GM19463 (cell line): ENCODE measurements around the gene SAMD14.
"Not testable (repeated sequence)": the region's sequence is repeated elsewhere in the genome, so short reads cannot be mapped to it uniquely, and the experiment has no call there.

Source experiments
- ATAC-seq: cut with Tn5 transposase; IDR thresholded peaks from one replicate; pipeline ENCODE4 v1.9.1; 2021; ENCODE audit warnings: mild to moderate bottlenecking, moderate library complexity; ENCODE audit not compliant: unreplicated experiment

SAMD14 gene

GRCh38 chr17:50079334-50080095, 50.4 kb downstream of the SAMD14 start:
- ATAC-seq, result no peak

DNA sequence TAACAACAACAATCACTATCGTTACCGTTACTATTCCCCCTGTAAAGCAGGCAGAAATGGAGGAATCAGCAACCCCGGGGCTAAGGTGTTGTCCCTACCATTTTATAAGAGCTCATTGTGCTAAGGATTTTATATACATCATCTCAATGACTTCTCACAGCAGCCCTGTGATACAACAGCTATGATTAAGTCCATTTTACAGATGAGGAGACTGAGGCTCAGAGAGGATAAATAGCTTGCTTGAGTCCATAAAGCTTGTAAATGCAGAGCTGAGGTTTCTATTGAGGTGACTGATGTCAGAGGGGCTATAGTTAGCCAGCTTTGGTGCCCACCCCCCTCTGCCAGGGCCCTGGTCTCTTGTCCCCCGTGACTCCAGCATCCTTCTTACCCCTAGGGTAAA, 51.5 kb downstream of the SAMD14 start:
- ATAC-seq, result no peak

DNA sequence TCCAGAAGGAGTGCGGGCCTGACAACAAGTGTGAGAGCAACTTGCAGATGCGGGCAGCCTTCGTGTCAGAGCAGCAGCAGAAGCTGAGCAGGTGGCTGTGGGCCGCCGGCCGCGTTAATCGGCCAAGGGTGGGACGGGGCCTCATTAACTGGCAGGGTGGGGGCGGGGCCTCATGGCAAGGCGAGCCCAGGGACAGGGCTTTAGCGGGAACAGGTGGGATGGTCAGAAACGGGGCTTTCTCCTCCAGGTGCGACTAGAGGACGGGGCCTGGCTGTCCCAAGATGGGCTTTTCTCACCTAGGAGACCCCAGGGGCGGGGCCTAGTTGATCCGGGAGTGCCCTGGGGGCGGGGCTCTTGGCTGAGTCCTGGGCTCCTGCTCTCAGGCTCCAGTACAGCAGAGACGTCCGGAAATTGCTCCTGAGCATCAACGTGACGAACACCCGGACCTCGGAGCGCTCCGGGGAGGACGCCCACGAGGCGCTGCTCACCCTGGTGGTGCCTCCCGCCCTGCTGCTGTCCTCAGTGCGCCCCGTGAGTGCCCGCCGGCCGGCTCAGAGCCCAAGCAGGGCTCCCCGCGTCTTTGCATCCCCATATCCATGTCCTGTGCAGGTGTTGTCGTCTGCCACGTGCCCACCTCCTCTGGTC, 53.2 kb downstream of the SAMD14 start:
- ATAC-seq, result no peak

DNA sequence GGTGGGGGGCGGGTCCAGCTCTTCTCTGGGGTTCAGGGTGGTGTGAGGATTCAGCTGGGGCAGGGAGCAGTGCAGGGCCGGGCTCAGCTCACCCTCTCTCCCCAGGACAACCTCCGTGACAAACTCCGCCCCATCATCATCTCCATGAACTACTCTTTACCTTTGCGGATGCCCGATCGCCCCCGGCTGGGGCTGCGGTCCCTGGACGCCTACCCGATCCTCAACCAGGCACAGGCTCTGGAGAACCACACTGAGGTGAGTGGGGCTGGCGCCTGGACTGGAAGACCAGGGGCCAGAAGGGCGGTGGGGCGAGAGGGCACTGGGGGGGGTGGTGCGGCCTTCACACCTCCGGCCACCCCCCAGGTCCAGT, 53.8 kb downstream of the SAMD14 start:
- no peak for ATAC-seq

DNA sequence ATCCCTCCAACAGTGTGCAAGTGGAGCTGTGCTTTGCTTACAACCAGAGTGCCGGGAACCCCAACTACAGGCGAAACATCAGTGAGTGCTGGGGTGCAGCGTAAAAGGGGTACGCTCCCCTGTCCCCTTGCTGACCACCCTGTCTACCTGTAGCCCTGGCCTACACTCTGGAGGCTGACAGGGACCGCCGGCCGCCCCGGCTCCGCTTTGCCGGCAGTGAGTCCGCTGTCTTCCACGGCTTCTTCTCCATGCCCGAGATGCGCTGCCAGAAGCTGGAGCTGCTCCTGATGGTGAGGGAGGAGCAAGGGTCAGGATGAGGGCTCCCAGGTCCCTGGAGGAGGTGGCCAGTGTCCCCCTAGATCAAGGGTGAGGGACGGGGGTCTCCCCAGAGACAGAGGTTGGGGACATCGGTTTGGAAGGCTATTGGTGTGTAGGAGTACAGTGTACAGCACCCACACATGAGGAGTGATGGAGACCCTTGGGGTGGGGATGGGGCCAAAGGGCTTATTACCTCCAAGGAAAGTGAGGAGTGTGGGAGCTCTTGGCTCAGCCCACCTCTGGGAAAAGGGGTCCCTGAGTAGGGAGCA, 54.4 kb downstream of the SAMD14 start:
- ATAC-seq, result no peak

DNA sequence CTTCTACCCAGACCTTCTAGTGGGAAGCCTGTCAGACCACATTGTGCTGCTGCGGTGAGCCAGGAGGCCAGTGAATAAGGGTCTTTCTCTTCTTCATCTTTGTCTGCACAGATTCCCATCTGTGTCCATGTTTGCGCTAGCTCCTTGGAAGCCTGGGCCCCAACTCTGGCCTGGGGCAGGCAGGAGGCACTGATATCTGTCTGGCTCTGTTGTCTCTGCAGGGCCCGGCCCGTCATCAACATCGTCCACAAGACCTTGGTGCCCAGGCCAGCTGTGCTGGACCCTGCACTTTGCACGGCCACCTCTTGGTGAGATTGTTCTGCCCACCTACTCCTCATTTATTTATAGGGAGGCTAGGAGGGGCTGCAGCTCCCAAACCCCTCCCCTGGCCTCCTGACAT, 55.7 kb downstream of the SAMD14 start:
- no peak for ATAC-seq

GRCh38 chr17:50072925-50073324, 57.0 kb downstream of the SAMD14 start:
- no peak for ATAC-seq

GRCh38 chr17:50072130-50072529, 57.8 kb downstream of the SAMD14 start:
- ATAC-seq, result no peak

DNA sequence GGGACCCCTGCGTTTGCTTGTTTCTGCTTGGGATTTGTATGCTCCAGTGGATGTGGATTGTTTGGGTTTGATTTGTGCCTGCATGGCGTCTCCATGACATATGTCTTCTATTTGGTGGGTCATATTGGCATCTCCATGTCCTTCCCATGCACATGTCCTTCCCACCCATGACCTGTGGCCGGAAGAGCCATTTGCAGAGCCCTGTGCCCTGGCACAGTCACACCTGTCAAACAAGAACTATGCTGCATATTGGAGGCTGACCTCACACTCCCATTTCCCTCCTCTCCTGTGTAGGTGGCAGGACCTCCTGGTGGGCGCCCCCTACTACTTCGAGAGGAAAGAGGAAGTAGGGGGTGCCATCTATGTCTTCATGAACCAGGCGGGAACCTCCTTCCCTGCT, 58.3 kb downstream of the SAMD14 start:
- ATAC-seq, result no peak

DNA sequence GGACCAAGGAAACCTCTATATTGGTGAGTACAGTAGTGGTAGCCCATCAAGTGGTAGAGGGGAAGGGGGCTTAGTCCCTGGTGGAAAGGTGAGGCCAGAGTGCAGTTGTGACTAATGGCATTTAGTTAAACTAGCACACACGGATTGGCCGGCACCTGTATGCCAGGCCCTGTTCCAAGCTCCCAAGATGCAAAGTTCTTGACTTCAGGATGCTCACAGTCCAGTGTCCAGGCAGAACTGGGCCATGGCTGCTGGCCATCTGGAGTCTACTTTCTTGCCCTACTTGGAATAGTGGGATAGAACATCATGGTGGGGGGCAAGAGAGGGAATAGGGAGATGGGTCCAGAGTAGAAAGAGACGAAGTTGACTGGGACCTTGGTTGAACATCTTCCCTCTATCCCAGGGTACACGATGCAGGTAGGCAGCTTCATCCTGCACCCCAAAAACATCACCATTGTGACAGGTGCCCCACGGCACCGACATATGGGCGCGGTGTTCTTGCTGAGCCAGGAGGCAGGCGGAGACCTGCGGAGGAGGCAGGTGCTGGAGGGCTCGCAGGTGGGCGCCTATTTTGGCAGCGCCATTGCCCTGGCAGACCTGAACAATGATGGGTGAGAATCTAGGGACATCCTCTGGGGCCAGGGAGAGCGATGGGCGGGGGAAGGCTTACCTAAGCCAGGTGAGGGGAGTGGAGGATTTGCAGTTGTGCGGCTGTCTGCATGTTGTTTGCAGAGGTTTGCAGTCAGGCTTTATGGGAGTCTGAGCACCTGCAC, 58.9 kb downstream of the SAMD14 start:
- ATAC-seq, result no peak

GRCh38 chr17:50067996-50068395, 62.0 kb downstream of the SAMD14 start:
- no peak for ATAC-seq

DNA sequence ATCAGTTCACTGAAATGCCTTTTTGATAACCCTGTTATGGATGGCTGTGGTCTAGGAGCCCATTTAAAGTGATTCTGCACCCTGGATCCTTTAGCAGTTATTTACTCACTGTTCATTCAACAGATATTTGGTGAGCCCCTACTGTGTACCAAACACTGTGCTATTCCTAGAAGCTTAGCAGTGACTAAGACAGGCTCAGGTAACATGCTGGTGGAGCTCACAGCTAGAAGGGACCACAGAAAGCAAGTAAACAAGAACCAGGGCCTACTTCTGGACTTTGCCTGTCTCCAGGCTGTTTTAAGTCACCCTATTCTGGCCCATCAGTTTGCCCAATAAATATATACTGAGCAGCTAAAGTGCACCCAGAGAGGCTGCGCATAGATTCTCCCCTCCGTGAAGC, 63.0 kb downstream of the SAMD14 start:
- no peak for ATAC-seq

DNA sequence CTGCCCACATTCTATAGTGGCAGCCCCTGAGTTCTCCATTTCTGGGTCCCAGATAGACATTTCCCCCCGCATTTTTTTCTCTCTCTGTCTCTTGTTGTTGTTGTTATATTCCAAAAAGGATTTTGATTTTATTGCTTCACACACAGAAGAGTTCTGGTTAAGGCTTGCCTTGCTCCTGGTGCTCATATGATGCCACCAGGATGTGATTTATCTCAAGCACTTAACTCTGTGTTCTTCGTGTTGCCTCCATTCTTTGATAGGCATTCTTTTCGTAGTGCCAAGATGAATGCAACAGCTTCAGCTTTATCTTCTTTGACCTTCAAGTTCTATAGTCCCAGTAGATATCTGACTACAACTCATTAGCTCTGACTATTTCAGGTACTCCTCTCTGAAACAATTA, 64.9 kb downstream of the SAMD14 start:
- no peak for ATAC-seq

- ATAC-seq, result no peak
Observed at GRCh38 chr17:50064253-50065001, 65.5 kb downstream of the SAMD14 start.

DNA sequence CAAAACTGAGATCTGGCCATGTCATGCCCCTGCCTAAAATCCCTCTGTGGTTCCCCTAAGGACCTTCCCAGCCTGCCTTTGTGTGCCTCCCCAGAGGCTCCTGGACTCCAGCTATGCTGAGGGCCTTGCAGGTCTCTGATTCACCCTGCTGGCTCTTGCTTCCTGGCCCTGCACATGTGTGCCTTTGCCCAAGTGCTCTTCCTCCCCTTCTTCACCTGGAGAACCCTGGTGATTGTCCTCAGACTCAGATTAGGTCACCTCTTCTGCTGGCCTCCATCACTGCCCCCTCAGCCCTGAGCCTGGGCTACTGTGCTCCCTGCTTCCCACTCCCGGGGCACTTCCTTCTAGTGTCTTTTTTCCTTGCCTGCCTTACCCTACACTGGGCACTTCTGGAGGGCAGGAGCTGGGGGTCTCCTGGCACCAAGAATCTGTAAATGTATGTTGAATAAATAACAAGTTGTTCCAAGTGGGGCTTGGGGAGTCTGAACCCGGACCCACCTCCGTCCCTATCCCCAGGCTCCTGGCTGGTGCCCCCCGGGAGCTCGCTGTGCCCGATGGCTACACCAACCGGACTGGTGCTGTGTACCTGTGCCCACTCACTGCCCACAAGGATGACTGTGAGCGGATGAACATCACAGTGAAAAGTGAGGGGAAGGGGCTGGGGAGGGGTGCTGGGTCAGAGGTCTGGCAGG, 66.3 kb downstream of the SAMD14 start:
- ATAC-seq, result no peak

GRCh38 chr17:50062293-50063243, 67.4 kb downstream of the SAMD14 start:
- no peak for ATAC-seq

DNA sequence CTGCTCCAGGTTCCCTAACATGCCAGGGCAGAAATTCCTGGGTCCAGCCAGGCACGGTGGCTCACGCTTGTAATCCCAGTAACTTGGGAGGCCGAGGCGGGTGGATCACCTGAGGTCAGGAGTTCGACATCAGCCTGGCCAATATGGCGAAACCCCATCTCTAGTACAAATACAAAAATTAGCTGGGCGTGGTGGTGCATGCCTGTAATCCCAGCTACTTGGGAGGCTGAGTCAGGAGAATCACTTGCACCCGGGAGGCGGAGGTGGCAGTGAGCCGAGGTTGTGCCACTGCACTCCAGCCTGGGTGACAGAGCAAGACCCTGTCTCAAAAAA, 68.3 kb downstream of the SAMD14 start:
- ATAC-seq, result not testable (repeated sequence)

DNA sequence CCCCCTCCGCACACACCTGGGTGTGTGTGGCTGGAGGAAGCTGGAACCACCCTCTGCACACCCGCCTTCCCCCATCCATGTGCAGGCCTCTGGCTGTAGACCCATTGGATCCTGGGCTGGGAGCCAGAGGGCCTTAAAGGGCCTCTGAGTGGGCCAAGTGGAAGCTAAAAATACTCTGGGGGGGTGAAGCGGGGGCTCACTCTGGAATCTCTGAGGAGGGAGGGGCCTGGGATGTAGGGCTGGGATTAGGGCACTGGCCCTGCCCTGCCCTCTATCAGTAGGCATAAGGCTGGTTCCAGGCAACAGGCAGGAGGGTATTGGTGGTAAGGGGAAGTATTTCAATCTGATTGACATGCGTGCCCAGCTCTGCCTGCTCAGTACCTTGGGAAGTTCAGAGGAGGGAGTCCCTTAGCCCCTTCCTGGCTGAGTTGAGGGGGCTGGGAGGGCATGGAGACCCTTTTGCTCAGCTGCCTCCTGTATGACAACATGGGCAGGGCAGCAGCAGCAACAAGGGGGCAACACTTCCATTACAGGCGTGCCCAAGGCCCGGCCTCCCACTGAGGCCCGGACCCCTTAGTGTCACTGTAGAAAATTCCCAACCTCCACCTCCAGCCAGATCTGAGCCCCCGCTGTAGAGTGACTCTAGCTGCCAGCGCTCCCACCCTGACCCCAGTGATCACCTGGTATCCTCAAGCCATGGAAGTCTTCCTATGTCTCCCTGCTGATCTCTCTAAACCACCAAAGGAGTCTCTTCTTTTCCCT, 68.8 kb downstream of the SAMD14 start:
- no peak for ATAC-seq
